SK-N-SH (cell line): ENCODE results near the gene ABLIM1.

Source experiments
- EZH2phosphoT487 ChIP-seq: fragments of 200-600 bp; sonication (generic); IDR thresholded peaks from 2 replicates; pipeline ENCODE4 v1.6.1; 2017; ENCODE audit warnings: low read depth, mixed run types, mild to moderate bottlenecking, antibody characterized with exemption, moderate library complexity, borderline replicate concordance
- RFX5 ChIP-seq: IDR thresholded peaks from 2 replicates; pipeline ENCODE4 v1.6.1; 2012; ENCODE audit warnings: mild to moderate bottlenecking, improper control_type of control experiment, low read length
- SMC3 ChIP-seq: IDR thresholded peaks from 2 replicates; pipeline ENCODE4 v1.6.1; 2012; ENCODE audit warnings: low read depth, low read length, improper control_type of control experiment
- TAF1 ChIP-seq: IDR thresholded peaks from 2 replicates; pipeline ENCODE4 v1.6.1; 2012; ENCODE audit warnings: low read depth, mild to moderate bottlenecking, low read length, moderate library complexity, borderline replicate concordance
- TCF12 ChIP-seq: IDR thresholded peaks from 2 replicates; pipeline ENCODE4 v1.4.0; 2012
- TEAD4 ChIP-seq: IDR thresholded peaks from 2 replicates; pipeline ENCODE4 v1.4.0; 2012; ENCODE audit warnings: mild to moderate bottlenecking, borderline replicate concordance; ENCODE audit not compliant: insufficient read depth
- YY1 ChIP-seq: IDR thresholded peaks from 2 replicates; pipeline ENCODE4 v1.4.0; 2012; ENCODE audit warnings: low read depth, mild to moderate bottlenecking
- TF ChIP-seq, protein P1 (sequence below): fragments of 200-600 bp; sonication (generic); IDR thresholded peaks from 2 replicates; pipeline ENCODE4 v1.6.1; 2017; ENCODE audit warnings: antibody characterized with exemption, mild to moderate bottlenecking, moderate library complexity
- TF ChIP-seq, protein P2 (sequence below): fragments of 150-350 bp; IDR thresholded peaks from 2 replicates; pipeline ENCODE4 v1.6.1; 2017; ENCODE audit warnings: antibody characterized with exemption, low read length, low read depth, borderline replicate concordance

DNA sequence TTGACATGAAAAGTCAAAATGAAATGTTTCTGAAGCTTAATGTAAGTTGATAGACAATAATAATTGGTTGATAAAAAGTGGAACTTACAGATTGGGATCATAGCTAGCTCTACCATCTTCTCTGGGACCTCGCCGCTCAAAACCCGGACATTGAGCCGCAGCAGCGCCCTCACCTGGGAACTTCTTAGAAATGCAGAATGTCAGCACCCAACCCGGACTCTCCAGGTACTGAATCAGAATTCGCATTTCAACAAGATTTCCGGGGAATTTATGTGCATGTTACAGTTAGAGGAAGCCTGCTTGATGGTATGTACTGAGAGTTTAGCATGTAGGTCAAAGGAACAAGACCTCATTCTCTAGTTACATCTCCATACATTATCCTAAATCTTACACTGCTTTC, 36.7 kb upstream of the ABLIM1 start:
- TF ChIP-seq, protein P1, sequence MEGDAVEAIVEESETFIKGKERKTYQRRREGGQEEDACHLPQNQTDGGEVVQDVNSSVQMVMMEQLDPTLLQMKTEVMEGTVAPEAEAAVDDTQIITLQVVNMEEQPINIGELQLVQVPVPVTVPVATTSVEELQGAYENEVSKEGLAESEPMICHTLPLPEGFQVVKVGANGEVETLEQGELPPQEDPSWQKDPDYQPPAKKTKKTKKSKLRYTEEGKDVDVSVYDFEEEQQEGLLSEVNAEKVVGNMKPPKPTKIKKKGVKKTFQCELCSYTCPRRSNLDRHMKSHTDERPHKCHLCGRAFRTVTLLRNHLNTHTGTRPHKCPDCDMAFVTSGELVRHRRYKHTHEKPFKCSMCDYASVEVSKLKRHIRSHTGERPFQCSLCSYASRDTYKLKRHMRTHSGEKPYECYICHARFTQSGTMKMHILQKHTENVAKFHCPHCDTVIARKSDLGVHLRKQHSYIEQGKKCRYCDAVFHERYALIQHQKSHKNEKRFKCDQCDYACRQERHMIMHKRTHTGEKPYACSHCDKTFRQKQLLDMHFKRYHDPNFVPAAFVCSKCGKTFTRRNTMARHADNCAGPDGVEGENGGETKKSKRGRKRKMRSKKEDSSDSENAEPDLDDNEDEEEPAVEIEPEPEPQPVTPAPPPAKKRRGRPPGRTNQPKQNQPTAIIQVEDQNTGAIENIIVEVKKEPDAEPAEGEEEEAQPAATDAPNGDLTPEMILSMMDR: peak; percentile 55
- TF ChIP-seq EZH2phosphoT487: no peak
- peak; percentile 43; the same call in 1 of the 2 replicates for TF ChIP-seq SMC3
- no peak for TF ChIP-seq TAF1
- no peak for TF ChIP-seq TEAD4
- TF ChIP-seq, protein P2, sequence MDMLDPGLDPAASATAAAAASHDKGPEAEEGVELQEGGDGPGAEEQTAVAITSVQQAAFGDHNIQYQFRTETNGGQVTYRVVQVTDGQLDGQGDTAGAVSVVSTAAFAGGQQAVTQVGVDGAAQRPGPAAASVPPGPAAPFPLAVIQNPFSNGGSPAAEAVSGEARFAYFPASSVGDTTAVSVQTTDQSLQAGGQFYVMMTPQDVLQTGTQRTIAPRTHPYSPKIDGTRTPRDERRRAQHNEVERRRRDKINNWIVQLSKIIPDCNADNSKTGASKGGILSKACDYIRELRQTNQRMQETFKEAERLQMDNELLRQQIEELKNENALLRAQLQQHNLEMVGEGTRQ: no peak
- TF ChIP-seq TCF12: no peak
- TF ChIP-seq YY1: no peak
- TF ChIP-seq RFX5: no peak
